NOMO-1 treated with DMSO at 0.1 percent for 48 hours (cell line): ENCODE measurements around the gene UTP11.

Experiments
- DNase-seq: peaks from one replicate; lab custom pipeline; 2025; ENCODE audit not compliant: unreplicated experiment; lab: John Stamatoyannopoulos, UW

The UTP11 gene

GRCh38 chr1:38003261-38004250, 9.0 kb upstream of the UTP11 start:
- no peak for DNase-seq

GRCh38 chr1:38004284-38005108, 8.0 kb upstream of the UTP11 start:
- DNase-seq, result peak; percentile 38

- peak; percentile 26 for DNase-seq
Measured at GRCh38 chr1:38005195-38006007, 7.1 kb upstream of the UTP11 start, which contains the start of gene FHL3. Gene FHL3 (minus strand): TSS chr1:38005514. CDS start chr1:37999412, 6,102 bp downstream.

- no peak for DNase-seq
Measured at GRCh38 chr1:38006008-38006828, 6.3 kb upstream of the UTP11 start.

GRCh38 chr1:38009088-38009840, 3.3 kb upstream of the UTP11 start:
- peak; percentile 83 for DNase-seq

- DNase-seq, result no peak
Measured at GRCh38 chr1:38009841-38010180, 2.7 kb upstream of the UTP11 start.

GRCh38 chr1:38013227-38013622, 691 bp downstream of the UTP11 start:
- no peak for DNase-seq

- DNase-seq, result peak; percentile 11
Measured at GRCh38 chr1:38014171-38014570, 1.6 kb downstream of the UTP11 start.

- no peak for DNase-seq
Measured at GRCh38 chr1:38014724-38015424, 2.3 kb downstream of the UTP11 start.

GRCh38 chr1:38015978-38016725, 3.6 kb downstream of the UTP11 start:
- no peak for DNase-seq

- peak; percentile 46 for DNase-seq
Measured at GRCh38 chr1:38018864-38019343, 6.4 kb downstream of the UTP11 start.

- DNase-seq, result peak; percentile 11
Measured at GRCh38 chr1:38020396-38020795, 7.9 kb downstream of the UTP11 start.

- DNase-seq, result no peak
Measured at GRCh38 chr1:38021969-38022368, 9.4 kb downstream of the UTP11 start.

- no peak for DNase-seq
Measured at GRCh38 chr1:38022810-38023209, 10.3 kb downstream of the UTP11 start.

GRCh38 chr1:38025233-38025632, 12.7 kb downstream of the UTP11 start:
- no peak for DNase-seq

- DNase-seq, result no peak
Measured at GRCh38 chr1:38025664-38026063, 13.1 kb downstream of the UTP11 start.

- DNase-seq, result peak; percentile 34
Measured at GRCh38 chr1:38026592-38027200, 14.2 kb downstream of the UTP11 start.
